Natural killer cell (primary cell): Measurements from ENCODE around the gene BNC2. TPM values are rescaled to one million over a fixed set of nuclear protein-coding genes. Genes with fewer than 3 reads are reported as not detected.

Experiments
- ATAC-seq, 3 donors: fragments of 150-1000 bp in 2 of 3; fragments of 200-7000 bp in 1 of 3; cut with Tn5 transposase; 1 replicate in 1 of 3; 2 replicates in 2 of 3; pipeline ENCODE4 v1.10.0; 2021; ENCODE audit warnings: mild to moderate bottlenecking in 2 of 3, moderate library complexity in 2 of 3
- DNase-seq, 2 donors: peaks; one replicate each; pipeline versions ENCODE4 v3.0.0 to v3.0.0-alpha.2; 2013 to 2021; ENCODE audit warnings: mixed read lengths in 1 of 2
- H3K27ac ChIP-seq: one replicate; pipeline ENCODE4 v1.5.1; 2013; ENCODE audit warnings: mild to moderate bottlenecking, low read length
- H3K27me3 ChIP-seq: one replicate; pipeline ENCODE4 v1.6.1; 2013; ENCODE audit warnings: low read length; ENCODE audit not compliant: control insufficient read depth, insufficient read depth
- H3K36me3 ChIP-seq: one replicate; pipeline ENCODE4 v1.6.1; 2013; ENCODE audit warnings: low read length; ENCODE audit not compliant: control insufficient read depth, insufficient read depth
- H3K4me1 ChIP-seq: one replicate; pipeline ENCODE4 v1.6.1; 2013; ENCODE audit warnings: low read length; ENCODE audit not compliant: control insufficient read depth, insufficient read depth
- H3K4me3 ChIP-seq: one replicate; pipeline ENCODE4 v1.5.1; 2013; ENCODE audit warnings: low read length
- H3K9me3 ChIP-seq: one replicate; pipeline ENCODE4 v1.6.1; 2013; ENCODE audit warnings: low read length; ENCODE audit not compliant: control insufficient read depth, insufficient read depth
- H3K27ac Mint-ChIP-seq, 2 donors: one replicate each; pipeline ENCODE4 v1.8.0; 2022; ENCODE audit warnings: mild to moderate bottlenecking in 2 of 2, mixed read lengths in 2 of 2, moderate library complexity in 1 of 2
- H3K27me3 Mint-ChIP-seq, 2 donors: one replicate each; pipeline ENCODE4 v1.8.0; 2022; ENCODE audit warnings: low read depth in 2 of 2, mixed read lengths in 2 of 2
- H3K36me3 Mint-ChIP-seq: one replicate; pipeline ENCODE4 v1.8.0; 2022; ENCODE audit warnings: mixed read lengths
- H3K4me1 Mint-ChIP-seq, 2 donors: one replicate each; pipeline ENCODE4 v1.8.0; 2022; ENCODE audit warnings: mixed read lengths in 2 of 2
- H3K4me3 Mint-ChIP-seq: one replicate; pipeline ENCODE4 v1.8.0; 2022; ENCODE audit warnings: mild to moderate bottlenecking, moderate library complexity, mixed read lengths
- H3K9me3 Mint-ChIP-seq, 2 donors: one replicate each; pipeline ENCODE4 v1.8.0; 2022; ENCODE audit warnings: mixed read lengths in 2 of 2
- WGBS: methylation state at CpG from one replicate; pipeline ENCODE4 v1.1.7; 2013; ENCODE audit warnings: missing lambda C conversion rate; ENCODE audit not compliant: insufficient coverage; 5-methylcytosine and 5-hydroxymethylcytosine counted together
- intact Hi-C: fragments of 100-400 bp; cut with micrococcal nuclease; formaldehyde crosslinking; loops from one replicate; pipeline ENCODE4 v1.14.2; 2022
- total RNA-seq, 4 donors: library from RNA; stranded (reverse); fragments of 120-200 nt in 1 of 4; gene quantifications; one replicate each; pipeline versions ENCODE4 v1.2.3 to v1.2.4, GENCODE V29; 2013 to 2022
- TF ChIP-seq, protein P1 (sequence below): fragments of 200-600 bp; IDR thresholded peaks from one replicate; pipeline ENCODE4 v1.8.0; 2022; ENCODE audit warnings: antibody characterized with exemption

The BNC2 gene
- total RNA-seq, 3 donors from 2014 or later (not counting 1 experiment from before 2014, with no cell fraction given) = 36.9 to 84.2 (median 66.5) TPM

DNA sequence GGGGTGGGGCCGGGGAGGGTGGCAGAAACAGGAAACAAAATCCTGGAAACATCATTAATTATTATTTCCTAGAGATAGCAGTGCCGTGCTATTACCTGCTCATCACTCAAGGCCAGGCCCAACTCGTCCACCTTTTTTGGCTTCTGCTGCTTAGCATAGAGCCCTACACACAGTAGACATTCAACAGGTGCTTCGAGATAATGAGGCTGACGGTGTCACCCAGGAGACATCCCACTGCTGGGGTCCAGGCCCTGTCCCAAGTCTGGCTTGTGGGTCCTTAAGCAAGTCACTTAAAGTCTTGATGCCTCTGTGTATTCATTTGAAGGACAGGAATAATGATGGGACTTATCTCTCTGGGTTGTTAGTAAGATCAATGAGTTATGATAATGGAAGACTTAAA, 506.6 kb downstream of the BNC2 start:
- Histone ChIP-seq H3K9me3 (no peaks in the 10 kb centered on the region), H3K27me3 (no peaks in the 10 kb centered on the region), H3K36me3 (no peaks in the 10 kb centered on the region), H3K4me3 (no peak overlapping the region), H3K27ac (no peak overlapping the region), H3K4me1 (no peaks in the 10 kb centered on the region)
- H3K4me3 Mint-ChIP-seq = no peak overlapping the region
- no peak overlapping the region for H3K27ac Mint-ChIP-seq
- 67% methylated on average over 5 of the region's 5 CpGs for WGBS
- H3K9me3 Mint-ChIP-seq = peaks cover 2% of the 10 kb centered on the region in 2 donors
- no peaks in the 10 kb centered on the region for H3K4me1 Mint-ChIP-seq
- intact Hi-C loops = no loop called here
- H3K36me3 Mint-ChIP-seq = no peaks in the 10 kb centered on the region
- ATAC-seq (no peak), DNase-seq (no peak)
- TF ChIP-seq, protein P1, sequence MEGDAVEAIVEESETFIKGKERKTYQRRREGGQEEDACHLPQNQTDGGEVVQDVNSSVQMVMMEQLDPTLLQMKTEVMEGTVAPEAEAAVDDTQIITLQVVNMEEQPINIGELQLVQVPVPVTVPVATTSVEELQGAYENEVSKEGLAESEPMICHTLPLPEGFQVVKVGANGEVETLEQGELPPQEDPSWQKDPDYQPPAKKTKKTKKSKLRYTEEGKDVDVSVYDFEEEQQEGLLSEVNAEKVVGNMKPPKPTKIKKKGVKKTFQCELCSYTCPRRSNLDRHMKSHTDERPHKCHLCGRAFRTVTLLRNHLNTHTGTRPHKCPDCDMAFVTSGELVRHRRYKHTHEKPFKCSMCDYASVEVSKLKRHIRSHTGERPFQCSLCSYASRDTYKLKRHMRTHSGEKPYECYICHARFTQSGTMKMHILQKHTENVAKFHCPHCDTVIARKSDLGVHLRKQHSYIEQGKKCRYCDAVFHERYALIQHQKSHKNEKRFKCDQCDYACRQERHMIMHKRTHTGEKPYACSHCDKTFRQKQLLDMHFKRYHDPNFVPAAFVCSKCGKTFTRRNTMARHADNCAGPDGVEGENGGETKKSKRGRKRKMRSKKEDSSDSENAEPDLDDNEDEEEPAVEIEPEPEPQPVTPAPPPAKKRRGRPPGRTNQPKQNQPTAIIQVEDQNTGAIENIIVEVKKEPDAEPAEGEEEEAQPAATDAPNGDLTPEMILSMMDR = no peak
- peaks cover 7 to 12% of the 10 kb centered on the region in 2 donors for H3K27me3 Mint-ChIP-seq

GRCh38 chr9:16363073-16363781, 507.2 kb downstream of the BNC2 start:
- Histone ChIP-seq H3K9me3 (no peaks in the 10 kb centered on the region), H3K4me3 (no peak overlapping the region), H3K27ac (no peak overlapping the region), H3K4me1 (no peaks in the 10 kb centered on the region), H3K36me3 (no peaks in the 10 kb centered on the region), H3K27me3 (no peaks in the 10 kb centered on the region)
- no peak overlapping the region for H3K27ac Mint-ChIP-seq
- no peaks in the 10 kb centered on the region for H3K4me1 Mint-ChIP-seq
- TF ChIP-seq, protein P1 = no peak
- peaks cover 7 to 12% of the 10 kb centered on the region in 2 donors for H3K27me3 Mint-ChIP-seq
- 89% methylated on average over 5 of the region's 8 CpGs for WGBS
- no peak for DNase-seq
- peaks cover 2% of the 10 kb centered on the region in 2 donors for H3K9me3 Mint-ChIP-seq
- intact Hi-C loops = no loop called here
- ATAC-seq = no peak
- no peaks in the 10 kb centered on the region for H3K36me3 Mint-ChIP-seq
- no peak overlapping the region for H3K4me3 Mint-ChIP-seq

- no peaks in the 10 kb centered on the region for H3K4me1 ChIP-seq
- DNase-seq = no peak
Measured at GRCh38 chr9:16361939-16362338, 508.5 kb downstream of the BNC2 start.

More at GRCh38 chr9:16361939-16362338, 508.5 kb downstream of the BNC2 start:
- Mint-ChIP-seq H3K4me3 (no peak overlapping the region), H3K27me3 (peaks cover 7 to 10% of the 10 kb centered on the region in 2 donors), H3K27ac (no peak overlapping the region), H3K36me3 (no peaks in the 10 kb centered on the region), H3K4me1 (no peaks in the 10 kb centered on the region), H3K9me3 (peaks cover 2% of the 10 kb centered on the region in 2 donors)
- Histone ChIP-seq H3K27me3 (no peaks in the 10 kb centered on the region), H3K36me3 (no peaks in the 10 kb centered on the region), H3K27ac (no peak overlapping the region), H3K4me3 (no peak overlapping the region), H3K9me3 (no peaks in the 10 kb centered on the region)
- intact Hi-C loops = no loop called here
- ATAC-seq = no peak
- TF ChIP-seq, protein P1 = no peak
